ENCODE data around the gene PLEKHA4.

GRCh38 chr19:48818234-48818820, 50.1 kb downstream of the PLEKHA4 start:
- TF ChIP-seq CTCF (IDR thresholded peaks at IDR 0.05), result peak in 1 of 6 experiments; percentile 3
- no peak for TF ChIP-seq POLR2A (IDR thresholded peaks at IDR 0.05)
